Measurements from ENCODE around the gene PTMA. TPM values are rescaled to one million over a fixed set of nuclear protein-coding genes. Genes with fewer than 3 reads are reported as not detected.

PTMA gene
- total RNA-seq, 1 experiment from 2014 or later = 1,354 TPM

GRCh38 chr2:231726276-231726675 lies 18.0 kb downstream of the PTMA start:
- Mint-ChIP-seq H3K4me1 (ENCODE audit: low read depth, unreplicated experiment) (no peaks in the 10 kb centered on the region), H3K27me3 (ENCODE audit: unreplicated experiment) (no peaks in the 10 kb centered on the region), H3K9me3 (ENCODE audit: low read depth, unreplicated experiment) (no peaks in the 10 kb centered on the region), H3K27ac (ENCODE audit: unreplicated experiment) (no peak overlapping the region), H3K4me3 (ENCODE audit: low read depth, unreplicated experiment) (no peak overlapping the region), H3K36me3 (ENCODE audit: insufficient read depth, unreplicated experiment) (no peaks in the 10 kb centered on the region)
- DNase-seq = no peak
- intact Hi-C loops (cut with micrococcal nuclease; ENCODE audit: unreplicated experiment) = no loop called here
- no peak for TF ChIP-seq CTCF (IDR thresholded peaks at IDR 0.05; ENCODE audit: unreplicated experiment)
- CTCF ChIA-PET = interaction anchor here (1.2 kb wide), 1 partner anchor 12 kb away, joined by 4 read pairs; no protein-coding TSS in a partner anchor
- no TSS peak for BruUV-seq (replicated peaks)

- no peak for DNase-seq
- BruUV-seq (replicated peaks) = no TSS peak
- H3K9me3 Mint-ChIP-seq (ENCODE audit: low read depth, unreplicated experiment) = no peaks in the 10 kb centered on the region
- intact Hi-C loops (cut with micrococcal nuclease; ENCODE audit: unreplicated experiment) = no loop called here
- no peak overlapping the region for H3K4me3 Mint-ChIP-seq (ENCODE audit: low read depth, unreplicated experiment)
- no peaks in the 10 kb centered on the region for H3K36me3 Mint-ChIP-seq (ENCODE audit: insufficient read depth, unreplicated experiment)
- TF ChIP-seq CTCF (IDR thresholded peaks at IDR 0.05; ENCODE audit: unreplicated experiment) = no peak
- no peaks in the 10 kb centered on the region for H3K4me1 Mint-ChIP-seq (ENCODE audit: low read depth, unreplicated experiment)
- CTCF ChIA-PET = no interaction called here
- no peaks in the 10 kb centered on the region for H3K27me3 Mint-ChIP-seq (ENCODE audit: unreplicated experiment)
- H3K27ac Mint-ChIP-seq (ENCODE audit: unreplicated experiment) = no peak overlapping the region
Observed at GRCh38 chr2:231727621-231728020, 19.3 kb downstream of the PTMA start.

GRCh38 chr2:231732604-231733003 lies 24.3 kb downstream of the PTMA start:
- no peak overlapping the region for H3K4me3 Mint-ChIP-seq (ENCODE audit: low read depth, unreplicated experiment)
- no peaks in the 10 kb centered on the region for H3K9me3 Mint-ChIP-seq (ENCODE audit: low read depth, unreplicated experiment)
- CTCF ChIA-PET = interaction anchor here (0.6 kb wide), 1 partner anchor 144 kb away, joined by 3 read pairs; no protein-coding TSS in a partner anchor
- intact Hi-C loops (cut with micrococcal nuclease; ENCODE audit: unreplicated experiment) = no loop called here
- H3K27ac Mint-ChIP-seq (ENCODE audit: unreplicated experiment) = no peak overlapping the region
- BruUV-seq (replicated peaks) = no TSS peak
- H3K36me3 Mint-ChIP-seq (ENCODE audit: insufficient read depth, unreplicated experiment) = no peaks in the 10 kb centered on the region
- H3K27me3 Mint-ChIP-seq (ENCODE audit: unreplicated experiment) = no peaks in the 10 kb centered on the region
- H3K4me1 Mint-ChIP-seq (ENCODE audit: low read depth, unreplicated experiment) = no peaks in the 10 kb centered on the region
- no peak for TF ChIP-seq CTCF (IDR thresholded peaks at IDR 0.05; ENCODE audit: unreplicated experiment)
- DNase-seq = no peak

GRCh38 chr2:231737761-231738160 lies 29.4 kb downstream of the PTMA start:
- Mint-ChIP-seq H3K27ac (ENCODE audit: unreplicated experiment) (no peak overlapping the region), H3K27me3 (ENCODE audit: unreplicated experiment) (no peaks in the 10 kb centered on the region), H3K4me1 (ENCODE audit: low read depth, unreplicated experiment) (no peaks in the 10 kb centered on the region), H3K4me3 (ENCODE audit: low read depth, unreplicated experiment) (no peak overlapping the region), H3K9me3 (ENCODE audit: low read depth, unreplicated experiment) (no peaks in the 10 kb centered on the region), H3K36me3 (ENCODE audit: insufficient read depth, unreplicated experiment) (no peaks in the 10 kb centered on the region)
- DNase-seq = no peak
- TF ChIP-seq CTCF (IDR thresholded peaks at IDR 0.05; ENCODE audit: unreplicated experiment) = no peak
- CTCF ChIA-PET = no interaction called here
- intact Hi-C loops (cut with micrococcal nuclease; ENCODE audit: unreplicated experiment) = no loop called here
- BruUV-seq (replicated peaks) = no TSS peak
